NCI-H146 treated with DMSO at 0.1 percent for 48 hours (cell line): ENCODE results near the gene SALL1.

Experiments used
- DNase-seq: peaks from one replicate; lab custom pipeline; 2025; ENCODE audit not compliant: unreplicated experiment; lab: John Stamatoyannopoulos, UW

Gene SALL1

GRCh38 chr16:51141541-51141940 lies 9.5 kb downstream of the SALL1 start:
- DNase-seq: no peak

- DNase-seq: no peak
Observed at GRCh38 chr16:51141106-51141505, 10.0 kb downstream of the SALL1 start.

DNA sequence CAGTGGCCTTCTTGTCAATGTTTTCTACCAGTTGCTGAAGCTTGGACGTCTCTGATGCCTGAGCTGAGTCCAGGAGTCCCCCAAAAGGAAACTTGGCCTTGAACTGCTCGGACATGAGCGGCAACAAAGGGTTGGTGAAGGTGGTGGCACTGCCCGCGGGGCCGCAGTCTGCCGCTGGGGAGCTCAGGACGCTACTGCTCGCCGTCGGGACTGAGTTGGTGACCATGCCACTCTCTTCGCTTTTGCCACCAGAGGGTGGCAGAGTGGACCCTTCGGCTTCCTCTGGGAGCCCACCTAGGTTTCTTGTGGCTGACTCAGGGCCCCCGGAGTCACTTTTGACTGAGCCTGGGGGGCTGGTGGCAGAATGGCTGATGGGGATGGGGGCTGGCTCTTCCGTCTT lies 11.0 kb downstream of the SALL1 start:
- no peak for DNase-seq

GRCh38 chr16:51139568-51139967 lies 11.5 kb downstream of the SALL1 start:
- no peak for DNase-seq

GRCh38 chr16:51138178-51138577 lies 12.9 kb downstream of the SALL1 start:
- DNase-seq: no peak

DNA sequence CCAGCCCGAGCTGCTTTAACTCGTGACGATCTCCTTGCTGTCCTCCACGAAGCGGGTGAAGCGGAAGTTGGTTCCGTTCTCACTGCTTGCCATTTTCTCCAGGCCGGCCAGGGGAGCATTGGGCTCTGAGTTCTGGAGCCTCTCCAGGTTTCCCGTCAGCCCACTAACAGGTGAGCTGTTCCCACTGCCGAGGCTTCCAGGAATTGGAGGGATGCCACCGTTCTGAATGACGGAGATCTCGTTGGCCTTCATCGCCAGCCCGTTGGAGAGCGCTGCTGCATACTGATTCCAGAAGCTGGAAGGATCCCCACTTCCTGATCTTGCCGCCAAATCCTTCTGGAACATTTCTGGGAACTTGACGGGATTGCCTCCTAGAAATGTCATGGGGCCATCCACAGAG lies 14.0 kb downstream of the SALL1 start:
- DNase-seq: no peak

DNA sequence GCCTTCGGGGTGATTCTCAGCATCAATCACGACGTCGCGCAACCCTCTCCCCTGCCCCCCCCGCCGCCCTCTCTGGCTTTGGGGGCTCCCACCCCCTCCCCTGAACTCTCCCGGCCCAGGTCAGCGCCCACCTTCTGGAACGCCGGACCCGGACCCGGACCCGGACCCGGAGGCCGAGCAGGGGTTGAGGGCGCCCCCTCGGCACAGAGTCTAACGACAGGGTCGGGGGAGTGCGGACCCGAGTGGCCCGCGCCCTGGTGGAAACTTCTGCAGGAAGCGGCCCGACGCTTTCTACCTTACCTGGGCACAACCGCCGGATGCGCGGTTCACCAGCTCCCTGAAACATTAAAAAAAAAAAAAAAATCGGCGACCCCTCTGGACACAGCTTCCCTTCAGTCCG lies 16.2 kb downstream of the SALL1 start:
- DNase-seq: no peak

DNA sequence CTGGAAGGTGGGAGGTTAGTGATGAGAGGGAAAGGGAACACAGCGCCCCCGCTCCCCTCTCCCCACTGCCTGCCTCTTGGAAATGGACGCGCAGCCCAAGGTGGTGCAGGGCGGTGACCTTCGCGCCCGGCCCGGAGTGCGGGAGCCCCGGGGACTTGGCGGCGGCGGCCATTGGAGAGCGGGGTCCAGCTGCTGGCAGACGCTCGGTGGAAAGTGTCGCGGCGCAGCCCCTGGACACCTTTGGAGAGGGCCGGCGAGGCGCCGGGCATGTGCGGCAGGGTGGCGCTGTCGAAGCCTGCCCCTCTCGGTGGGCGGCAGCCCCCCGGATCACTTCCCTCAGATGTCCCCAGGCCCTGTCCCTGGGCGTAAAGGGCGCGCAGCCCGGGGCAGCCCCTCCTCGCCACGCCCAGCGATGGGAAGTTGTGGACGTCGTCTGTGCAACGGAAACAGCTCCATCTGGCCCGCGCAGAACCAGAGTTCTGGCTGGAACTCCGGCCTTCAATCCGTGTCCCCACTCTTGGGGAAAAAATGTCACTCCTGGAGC lies 16.7 kb downstream of the SALL1 start:
- DNase-seq: no peak

DNA sequence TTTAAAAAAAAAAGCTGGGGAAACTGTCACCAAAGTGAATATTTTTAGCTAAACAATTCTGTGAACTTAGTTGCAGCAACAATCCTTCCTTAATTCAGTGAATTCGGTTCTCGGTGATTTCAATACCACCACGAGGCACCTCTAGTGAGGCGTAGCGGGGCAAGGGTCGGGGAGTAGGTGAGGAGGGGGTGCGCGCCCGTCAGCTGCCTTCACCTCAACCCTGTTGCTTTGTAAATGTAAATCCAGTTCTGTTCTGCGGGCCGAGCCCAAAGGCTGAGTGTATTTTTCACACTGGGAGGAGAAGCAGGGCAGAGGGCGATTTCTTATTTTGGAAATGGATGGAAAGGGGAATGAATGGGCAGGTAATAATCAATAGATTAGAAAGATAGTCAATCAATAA lies 17.4 kb downstream of the SALL1 start:
- DNase-seq: no peak

- no peak for DNase-seq
Observed at GRCh38 chr16:51133183-51133582, 17.9 kb downstream of the SALL1 start.

DNA sequence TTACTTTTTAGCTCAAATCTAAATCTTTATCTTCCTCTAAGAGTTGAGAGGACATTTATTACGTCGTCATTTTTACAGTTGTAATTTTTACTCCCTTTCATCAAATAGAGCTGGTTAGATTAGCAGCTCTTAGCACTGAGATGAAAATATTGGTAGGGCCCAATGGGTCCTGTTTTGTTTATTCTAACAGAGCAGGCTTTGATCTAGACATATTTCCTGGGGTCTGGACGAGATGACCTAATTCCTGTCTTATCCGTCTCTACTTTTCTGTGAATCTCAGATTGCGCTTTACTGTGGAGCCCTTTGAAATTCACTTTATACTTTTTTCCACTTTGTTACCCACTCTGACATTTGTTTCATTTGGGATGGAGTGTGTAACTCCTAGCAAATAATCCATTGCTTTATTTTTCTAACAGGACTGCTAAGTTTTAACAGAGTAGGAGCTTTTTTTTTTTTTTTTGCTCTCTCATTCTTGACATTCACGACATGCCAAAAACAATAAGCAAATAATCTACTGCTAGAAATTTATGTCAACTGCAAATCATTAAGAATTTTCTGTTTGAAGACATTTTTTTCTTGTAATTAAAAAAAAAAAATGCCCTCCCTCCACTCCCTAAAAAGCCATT lies 18.5 kb downstream of the SALL1 start:
- DNase-seq: no peak

DNA sequence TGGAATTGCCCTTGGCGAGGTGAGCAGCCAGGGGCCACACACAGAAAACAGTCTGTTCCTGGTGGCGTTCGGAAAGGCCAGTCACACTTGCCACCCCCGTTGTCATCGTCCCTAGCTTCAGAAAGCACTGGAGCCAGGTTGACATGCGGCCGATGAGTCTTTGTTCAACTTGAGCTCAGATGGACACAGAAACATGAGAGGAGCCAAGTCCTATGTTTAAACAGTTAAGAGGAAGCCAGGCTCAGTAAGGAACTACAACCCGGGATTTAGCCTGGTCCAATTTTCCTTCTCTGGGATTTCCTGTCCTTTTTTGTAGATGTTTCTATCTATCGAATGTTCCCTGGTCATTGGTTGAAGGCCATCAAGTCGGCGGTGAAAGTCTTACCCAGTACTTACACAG lies 19.5 kb downstream of the SALL1 start:
- DNase-seq: no peak

DNA sequence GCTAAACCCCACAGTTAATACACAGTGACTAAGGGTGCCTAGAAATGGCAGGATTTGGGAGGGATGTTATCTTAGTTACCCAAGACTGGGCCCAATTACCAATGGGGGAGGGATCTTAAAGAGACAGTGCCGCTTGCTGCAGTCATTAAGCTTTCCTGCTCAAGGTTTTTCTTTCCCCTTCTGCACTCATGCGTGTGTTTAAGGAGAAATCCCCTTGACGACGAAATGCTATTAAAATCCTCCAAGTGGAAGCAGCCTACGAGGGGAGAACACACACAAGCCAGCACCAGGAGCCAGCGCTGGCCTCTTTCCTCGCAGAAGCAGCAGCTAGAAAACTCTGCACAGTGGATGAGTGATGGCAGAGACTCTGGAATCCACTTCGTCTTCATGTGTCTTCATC lies 22.0 kb downstream of the SALL1 start:
- DNase-seq: no peak

DNA sequence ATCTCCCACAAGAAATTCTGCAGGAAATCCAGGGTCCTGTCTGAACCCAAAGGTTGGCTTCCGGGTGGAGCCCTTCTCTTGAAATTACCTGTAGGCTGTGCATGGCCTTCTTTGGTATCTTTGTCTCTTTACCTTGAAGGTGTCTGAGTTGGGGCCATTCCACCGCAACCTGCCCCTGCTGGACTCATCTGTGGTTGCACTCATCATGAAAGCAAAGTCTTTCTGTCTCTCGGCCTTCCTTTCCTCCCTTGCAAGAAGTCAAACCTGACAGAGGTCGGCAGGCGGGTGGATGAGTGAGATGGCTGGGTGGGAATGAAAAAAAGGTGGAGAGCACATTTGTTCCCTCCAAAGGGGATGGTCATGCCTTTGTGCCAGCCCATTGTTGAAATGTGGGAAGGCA lies 25.1 kb downstream of the SALL1 start:
- no peak for DNase-seq

- no peak for DNase-seq
Observed at GRCh38 chr16:51124896-51125295, 26.2 kb downstream of the SALL1 start.

DNA sequence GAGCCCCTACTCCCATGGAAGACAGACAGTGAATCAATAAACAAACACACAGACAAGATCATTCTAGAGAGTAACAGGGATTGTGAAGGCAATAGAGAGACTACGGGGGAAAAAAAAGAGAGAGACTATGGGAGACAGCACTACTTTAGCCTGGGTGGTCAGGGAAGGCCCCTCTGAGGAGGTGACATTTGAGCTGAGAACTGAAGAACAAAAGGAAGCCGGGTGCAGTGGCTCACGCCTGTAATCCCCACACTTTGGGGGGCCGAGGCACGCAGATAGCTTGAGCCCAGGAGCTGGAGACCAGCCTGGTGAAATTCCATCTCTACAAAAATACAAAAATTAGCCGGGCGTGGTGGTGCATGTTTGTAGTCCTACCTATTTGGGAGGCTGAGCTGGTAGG lies 29.2 kb downstream of the SALL1 start:
- no peak for DNase-seq

GRCh38 chr16:51120730-51121347 lies 30.2 kb downstream of the SALL1 start:
- no peak for DNase-seq

DNA sequence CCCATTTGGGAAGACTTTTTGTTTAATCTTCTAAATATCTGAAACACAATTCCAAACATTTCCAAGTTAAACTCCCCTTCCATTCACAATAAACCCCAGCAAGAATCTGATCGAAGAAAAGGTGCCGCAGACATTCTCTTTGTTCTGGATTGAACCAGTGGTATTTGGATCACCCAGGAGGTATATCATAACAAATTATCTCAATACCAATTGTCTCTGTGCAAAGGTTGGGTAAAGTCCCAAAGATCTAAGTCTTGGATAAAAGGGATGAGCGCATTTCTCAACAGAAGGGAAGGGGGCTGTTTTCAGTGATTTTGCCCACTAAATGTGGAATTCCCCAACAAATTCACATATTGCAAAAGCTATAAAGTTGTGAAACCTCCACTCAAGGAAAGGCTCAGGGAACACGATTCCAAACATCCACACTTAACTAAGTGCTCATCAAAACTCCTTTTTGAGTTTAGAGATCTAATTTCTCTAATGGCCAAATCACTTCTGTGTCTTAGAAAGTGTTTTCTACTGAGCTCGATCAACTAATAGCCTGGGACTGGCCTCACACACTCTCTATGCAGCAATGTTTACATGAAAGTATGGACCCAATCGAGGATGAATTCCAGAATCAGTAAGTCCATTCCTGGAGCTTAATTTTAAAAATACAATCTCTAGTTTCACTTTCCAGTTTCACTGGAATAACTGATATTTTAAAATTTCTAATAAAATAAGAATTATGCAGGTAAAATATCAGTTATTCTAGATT lies 30.9 kb downstream of the SALL1 start:
- DNase-seq: no peak

DNA sequence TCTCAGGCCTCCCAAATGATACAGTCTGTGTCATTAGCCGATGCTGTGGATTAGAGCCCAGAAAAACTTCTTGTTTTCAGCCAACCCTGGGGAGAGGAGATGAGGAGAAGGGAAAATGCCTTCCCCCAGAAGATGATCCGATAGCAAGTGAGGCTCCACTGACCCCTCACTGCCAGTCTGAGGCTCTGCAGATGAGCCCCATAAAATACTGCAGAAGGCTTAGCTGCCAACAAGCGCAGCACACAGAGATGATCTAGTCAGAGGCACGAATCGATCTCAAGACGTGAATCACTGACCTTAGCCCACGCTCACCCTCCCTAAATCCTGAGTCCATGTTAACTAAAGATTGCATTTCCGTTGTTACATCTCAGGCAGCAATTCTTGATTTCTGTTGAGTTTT lies 31.5 kb downstream of the SALL1 start:
- DNase-seq: no peak

DNA sequence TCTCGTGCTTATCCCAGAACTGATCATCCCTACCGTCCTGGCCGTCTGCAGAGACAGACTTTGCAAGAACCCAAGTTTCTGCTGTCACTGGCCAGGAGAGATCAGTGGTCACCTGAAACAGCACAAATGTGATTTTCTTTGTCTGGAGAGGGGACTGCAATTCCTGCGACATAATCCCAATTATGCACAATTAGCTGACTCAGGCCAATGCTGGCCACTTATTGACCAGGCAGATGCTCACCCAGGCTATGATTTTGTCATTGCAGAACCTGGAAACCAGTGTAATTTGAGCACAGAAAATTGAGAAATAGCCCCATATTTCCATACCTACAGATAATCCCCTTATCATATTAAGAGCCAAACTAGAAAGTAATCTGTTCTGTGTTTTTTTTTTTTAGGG lies 34.7 kb downstream of the SALL1 start:
- no peak for DNase-seq

GRCh38 chr16:51114382-51114781 lies 36.7 kb downstream of the SALL1 start:
- no peak for DNase-seq
